SJSA1 (cell line): ENCODE results near the gene TH. TPM values are rescaled to one million over a fixed set of nuclear protein-coding genes. Genes with fewer than 3 reads are reported as not detected.

ENCODE experiments used
- DNase-seq, 2 experiments: peaks; one replicate each; pipeline ENCODE4 v3.0.0-alpha.2; 2015 to 2020; ENCODE audit warnings: low spot score in 2 of 2, low read depth in 1 of 2
- H3K27ac ChIP-seq: fragments of 250-450 bp; sonication (Bioruptor Pico); 2 replicates; pipeline ENCODE4 v1.5.1; 2020; ENCODE audit warnings: mild to moderate bottlenecking, moderate library complexity
- H3K27me3 ChIP-seq: fragments of 250-450 bp; sonication (Bioruptor Pico); replicated peaks from 2 replicates; pipeline ENCODE4 v1.5.1; 2020; ENCODE audit warnings: mild to moderate bottlenecking, moderate library complexity
- H3K36me3 ChIP-seq: fragments of 250-450 bp; sonication (Bioruptor Pico); 2 replicates; pipeline ENCODE4 v1.5.1; 2020; ENCODE audit warnings: mild to moderate bottlenecking
- H3K4me1 ChIP-seq: fragments of 250-450 bp; sonication (Bioruptor Pico); replicated peaks from 2 replicates; pipeline ENCODE4 v1.6.1; 2021; ENCODE audit warnings: mild to moderate bottlenecking
- H3K4me3 ChIP-seq: fragments of 250-450 bp; sonication (Bioruptor Pico); 2 replicates; pipeline ENCODE4 v1.5.1; 2020; ENCODE audit warnings: mild to moderate bottlenecking
- H3K9me3 ChIP-seq: fragments of 250-450 bp; sonication (Bioruptor Pico); replicated peaks from 2 replicates; pipeline ENCODE4 v1.5.1; 2020; ENCODE audit warnings: mild to moderate bottlenecking
- total RNA-seq: library from RNA; depleted of rRNA; stranded (reverse); fragments of >200 nt; shearing (Covaris generic); gene quantifications from 2 replicates; pipeline ENCODE4 v1.2.3, GENCODE V29; 2014; rRNA removed

TH gene
- total RNA-seq, 1 experiment from 2014 or later, result not detected

GRCh38 chr11:2121227-2122130 is 50.1 kb downstream of the TH start:
- Histone ChIP-seq H3K27ac (no peak overlapping the region), H3K36me3 (no peaks in the 10 kb centered on the region), H3K27me3 (no peaks in the 10 kb centered on the region), H3K4me1 (peaks cover 30% of the 10 kb centered on the region), H3K9me3 (peaks cover 9% of the 10 kb centered on the region), H3K4me3 (no peak overlapping the region)
- no peak for DNase-seq

GRCh38 chr11:2120359-2121100 is 51.1 kb downstream of the TH start:
- Histone ChIP-seq H3K36me3 (no peaks in the 10 kb centered on the region), H3K27ac (no peak overlapping the region), H3K4me1 (peaks cover 30% of the 10 kb centered on the region), H3K4me3 (no peak overlapping the region), H3K27me3 (no peaks in the 10 kb centered on the region), H3K9me3 (peaks cover 18% of the 10 kb centered on the region)
- no peak for DNase-seq

- H3K4me1 ChIP-seq, result peaks cover 30% of the 10 kb centered on the region
- H3K27me3 ChIP-seq, result no peaks in the 10 kb centered on the region
- no peaks in the 10 kb centered on the region for H3K36me3 ChIP-seq
- DNase-seq, result no peak
- H3K9me3 ChIP-seq, result peaks cover 19% of the 10 kb centered on the region
- no peak overlapping the region for H3K4me3 ChIP-seq
- no peak overlapping the region for H3K27ac ChIP-seq
These were observed 52.9 kb downstream of the TH start for GRCh38 chr11:2118677-2119076.

- DNase-seq, result no peak
- Histone ChIP-seq H3K4me1 (peaks cover 12% of the 10 kb centered on the region), H3K36me3 (no peaks in the 10 kb centered on the region), H3K27me3 (no peaks in the 10 kb centered on the region), H3K9me3 (peaks cover 21% of the 10 kb centered on the region), H3K27ac (no peak overlapping the region), H3K4me3 (no peak overlapping the region)
These were observed 54.9 kb downstream of the TH start for GRCh38 chr11:2116680-2117079.

- H3K4me1 ChIP-seq, result peaks cover under 1% of the 10 kb centered on the region; the same call in 1 of the 2 replicates
- peaks cover 21% of the 10 kb centered on the region for H3K9me3 ChIP-seq
- H3K27ac ChIP-seq, result no peak overlapping the region
- no peaks in the 10 kb centered on the region for H3K36me3 ChIP-seq
- no peak overlapping the region for H3K4me3 ChIP-seq
- no peaks in the 10 kb centered on the region for H3K27me3 ChIP-seq
- no peak for DNase-seq
These were observed 56.3 kb downstream of the TH start for GRCh38 chr11:2115308-2115707.

GRCh38 chr11:2114430-2115241 is 57.0 kb downstream of the TH start:
- no peak for DNase-seq
- H3K4me1 ChIP-seq, result no peaks in the 10 kb centered on the region
- H3K27me3 ChIP-seq, result no peaks in the 10 kb centered on the region
- peaks cover 21% of the 10 kb centered on the region for H3K9me3 ChIP-seq
- no peak overlapping the region for H3K4me3 ChIP-seq
- no peaks in the 10 kb centered on the region for H3K36me3 ChIP-seq
- no peak overlapping the region for H3K27ac ChIP-seq

Other genes with a start within 250 kb of the TH start
- 155 and 244 TPM in 2 replicates for gene MRPL23, start 224.5 kb downstream of the TH start, total RNA-seq
- gene H19, start 174.0 kb downstream of the TH start, total RNA-seq, result not detected in 2 replicates
- 29.7 and 31.5 TPM in 2 replicates for gene IGF2, start 32.4 kb downstream of the TH start, total RNA-seq
- gene INS, start 10.6 kb downstream of the TH start, total RNA-seq, result not detected in 2 replicates
- not detected in 2 replicates for gene ASCL2, start 98.8 kb upstream of the TH start, total RNA-seq
- 0.11 TPM in 1 of 2 replicates, not detected in the other for gene C11orf21, start 130.1 kb upstream of the TH start, total RNA-seq
- 0.39 TPM in 1 of 2 replicates, not detected in the other for gene TSPAN32, start 130.2 kb upstream of the TH start, total RNA-seq
- 140 and 219 TPM in 2 replicates for gene CD81, start 205.5 kb upstream of the TH start, total RNA-seq
- 120 and 128 TPM in 2 replicates for gene TSSC4, start 228.9 kb upstream of the TH start, total RNA-seq